Activated CD4-positive, alpha-beta T cell treated with anti-CD3 and anti-CD28 coated beads for 24 hours (primary cell): ENCODE results near the gene ORC3.
"Not testable (repeated sequence)": the region's sequence is repeated elsewhere in the genome, so short reads cannot be mapped to it uniquely, and the experiment has no call there.

Source experiments
- DNase-seq, 2 donors: peaks; one replicate each; pipeline ENCODE4 v3.0.0-alpha.2; 2020; ENCODE audit warnings: low read depth in 2 of 2

Gene ORC3

DNA sequence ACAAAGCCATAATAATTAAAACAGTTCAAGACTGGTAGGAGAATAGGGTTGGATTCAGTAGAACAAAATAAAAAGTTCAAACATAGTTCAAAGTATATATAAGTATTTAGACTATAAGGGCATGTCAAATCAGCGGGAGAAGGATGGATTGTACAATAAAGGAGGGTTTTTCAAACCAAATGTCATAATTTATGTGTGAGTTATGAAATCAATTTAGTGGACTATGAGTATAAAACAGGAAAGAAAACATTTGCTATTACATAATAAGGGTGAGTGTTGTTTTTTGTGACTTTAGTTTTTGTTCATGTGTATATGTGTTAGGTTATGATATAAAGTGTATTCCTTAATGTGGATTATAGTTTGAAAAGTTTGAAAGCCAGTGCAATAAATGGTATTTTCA, 10.6 kb downstream of the ORC3 start:
- DNase-seq = no peak

DNA sequence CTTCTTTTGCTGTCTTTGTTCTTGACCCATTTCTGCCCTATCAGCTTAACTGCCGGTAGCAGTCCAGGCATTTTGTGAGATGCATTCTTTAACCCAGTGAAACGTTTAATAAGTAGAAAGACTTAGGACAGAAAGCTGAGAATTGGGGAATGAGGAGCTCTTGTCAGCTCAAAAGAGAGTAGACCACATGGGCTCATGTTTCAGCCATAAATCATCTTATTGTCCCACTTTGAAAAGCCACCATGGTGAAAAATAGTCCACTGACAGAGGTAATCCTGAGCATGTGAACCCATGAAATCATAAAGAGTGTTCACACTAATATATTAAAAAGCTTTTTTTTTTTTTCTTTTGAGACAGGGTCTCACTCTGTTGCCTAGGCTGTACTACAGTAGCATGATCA, 16.3 kb downstream of the ORC3 start:
- DNase-seq = no peak

DNA sequence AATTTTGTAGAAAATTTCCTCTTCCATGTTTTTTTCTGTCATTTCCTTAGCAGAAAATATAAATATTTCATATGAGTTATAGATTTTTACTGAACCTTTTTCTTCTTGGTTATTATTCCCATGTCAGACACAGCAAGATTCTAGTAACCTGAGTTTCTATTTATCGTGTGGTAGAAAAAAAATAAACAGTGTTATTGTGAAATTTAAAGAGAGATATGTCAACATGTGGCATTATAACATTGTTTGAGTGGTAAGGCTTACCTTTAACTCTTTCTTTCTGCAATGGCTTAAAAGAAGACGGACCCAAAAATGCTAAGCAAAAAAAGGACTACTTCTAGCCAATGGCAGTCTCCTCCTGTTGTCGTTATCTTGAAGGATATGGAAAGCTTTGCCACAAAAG, 18.9 kb downstream of the ORC3 start:
- no peak for DNase-seq

DNA sequence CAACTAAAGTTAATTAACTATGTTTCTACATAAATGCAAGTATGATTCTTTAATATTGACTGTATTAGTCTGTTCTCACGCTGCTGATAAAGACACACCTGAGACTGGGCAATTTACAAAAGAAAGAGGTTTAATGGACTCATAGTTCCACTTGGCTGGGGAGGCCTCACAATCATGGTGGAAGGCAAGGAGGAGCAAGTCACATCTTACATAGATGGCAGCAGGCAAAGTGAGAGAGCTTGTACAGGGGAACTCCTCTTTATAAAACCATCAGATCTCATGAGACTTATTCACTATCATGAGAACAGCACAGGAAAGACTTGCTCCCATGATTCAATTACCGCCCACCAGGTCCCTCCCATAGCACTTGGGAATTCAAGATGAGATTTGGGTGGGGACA, 23.1 kb downstream of the ORC3 start:
- DNase-seq = not testable (repeated sequence)

DNA sequence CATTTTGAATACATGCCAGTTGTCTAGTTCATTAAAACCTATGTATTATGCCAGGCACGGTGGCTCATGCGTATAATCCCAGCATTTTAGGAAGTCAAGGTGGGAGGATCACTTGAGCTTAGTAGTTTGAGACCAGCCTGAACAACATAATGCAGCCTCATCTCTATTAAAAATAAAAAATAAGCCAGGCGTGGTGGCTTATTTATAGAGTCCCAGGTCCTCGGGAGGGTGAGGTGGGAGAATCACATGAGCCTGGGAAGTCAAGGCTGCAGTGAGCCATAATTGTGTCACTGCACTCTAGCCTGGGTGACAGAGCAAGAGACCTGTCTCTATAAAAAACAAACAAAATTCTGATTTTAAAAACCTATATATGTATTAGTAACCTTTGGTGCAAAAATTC, 27.5 kb downstream of the ORC3 start:
- no peak for DNase-seq

DNA sequence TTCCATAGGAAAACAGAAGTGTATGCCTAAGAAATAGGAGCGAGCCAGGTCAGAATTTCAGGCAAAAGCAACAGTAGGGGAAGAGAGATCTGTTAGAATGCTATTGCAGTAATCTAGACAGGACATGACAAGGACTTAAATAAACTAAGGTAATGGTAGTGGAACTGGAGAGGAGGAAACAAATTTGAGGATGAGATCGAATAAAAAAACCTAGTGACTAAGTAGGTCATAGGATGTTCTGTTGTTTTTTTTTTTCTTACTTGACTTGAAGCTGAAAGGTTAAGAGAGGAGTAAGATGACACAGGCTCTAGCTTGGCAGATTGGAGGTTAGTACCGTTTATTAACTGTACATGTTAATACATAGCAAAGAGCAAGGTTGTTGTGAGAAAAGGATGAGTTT, 28.6 kb downstream of the ORC3 start:
- no peak for DNase-seq

DNA sequence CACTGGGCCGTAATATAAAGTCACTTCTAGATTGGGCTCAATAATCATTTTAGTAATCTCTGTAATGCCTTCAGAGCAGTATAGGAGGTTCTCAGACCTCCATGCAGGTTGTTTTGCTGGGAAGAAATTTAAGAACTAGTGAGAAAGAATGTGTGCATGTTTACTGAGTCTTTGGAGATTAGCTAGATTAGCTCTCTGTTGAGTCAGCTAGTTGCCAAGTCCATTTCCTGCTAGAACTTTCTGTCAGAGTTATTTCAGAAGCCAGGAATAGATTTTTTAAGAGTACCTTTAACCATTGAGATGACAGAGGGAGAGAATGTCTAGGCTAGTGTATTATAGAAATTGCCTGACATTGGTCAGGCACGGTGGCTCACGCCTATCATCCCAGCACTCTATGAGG, 33.3 kb downstream of the ORC3 start:
- no peak for DNase-seq

DNA sequence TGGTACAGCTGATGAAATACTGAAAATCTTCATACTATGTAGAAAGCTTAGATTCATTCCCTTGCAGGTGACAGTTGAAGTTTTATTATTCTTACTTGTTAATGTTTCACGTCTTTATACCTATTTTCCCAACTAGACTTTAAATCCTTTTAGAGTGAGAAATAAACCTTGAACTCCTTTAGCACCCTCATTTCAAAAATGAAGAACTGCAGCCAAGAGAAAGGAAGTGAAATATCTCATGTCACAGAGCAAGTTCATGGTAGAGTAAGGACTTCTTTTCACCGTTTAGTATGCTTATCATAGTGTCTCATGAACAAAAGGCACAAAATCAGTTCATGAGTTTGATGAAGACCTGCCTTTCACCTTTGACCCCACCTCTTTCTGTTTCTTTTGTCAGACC, 38.5 kb downstream of the ORC3 start:
- DNase-seq = no peak

DNA sequence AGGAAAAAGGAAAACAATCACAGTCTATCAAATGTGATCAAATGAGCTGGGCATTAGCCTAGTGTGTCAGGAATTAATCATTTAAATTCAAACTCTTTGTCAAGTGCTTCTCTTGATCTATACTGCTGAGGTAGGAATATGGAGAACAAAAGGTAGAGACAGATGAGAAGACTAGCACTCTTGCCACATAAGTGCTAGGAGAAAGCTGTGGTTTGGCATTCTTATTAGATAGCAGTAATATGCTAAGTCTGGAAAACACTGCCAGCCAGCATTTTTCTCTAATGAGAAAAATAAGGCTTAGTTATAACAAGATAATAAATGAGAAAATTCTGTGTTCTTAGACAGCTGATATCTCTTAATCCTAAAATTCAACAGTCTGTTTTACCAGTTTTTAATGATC, 38.9 kb downstream of the ORC3 start:
- DNase-seq = no peak

DNA sequence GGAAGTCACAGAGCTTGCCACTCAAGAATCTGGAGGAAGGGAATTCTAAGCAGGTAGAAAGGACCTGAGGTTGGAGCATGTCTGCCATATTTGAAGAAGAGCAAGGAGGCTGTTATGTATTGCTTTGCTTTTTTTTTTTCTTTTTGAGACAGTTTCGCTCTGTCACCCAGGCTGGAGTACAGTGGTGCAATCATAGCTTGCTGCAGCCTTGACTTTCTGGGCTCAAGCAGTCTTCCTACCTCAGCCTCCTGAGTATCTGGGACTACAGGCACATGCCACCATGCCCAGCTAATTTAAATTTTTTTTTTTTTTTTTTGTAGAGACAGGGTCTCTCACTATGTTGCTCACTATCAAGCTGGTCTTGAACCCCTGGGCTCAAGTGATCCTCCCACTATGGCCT, 40.8 kb downstream of the ORC3 start:
- DNase-seq = no peak

DNA sequence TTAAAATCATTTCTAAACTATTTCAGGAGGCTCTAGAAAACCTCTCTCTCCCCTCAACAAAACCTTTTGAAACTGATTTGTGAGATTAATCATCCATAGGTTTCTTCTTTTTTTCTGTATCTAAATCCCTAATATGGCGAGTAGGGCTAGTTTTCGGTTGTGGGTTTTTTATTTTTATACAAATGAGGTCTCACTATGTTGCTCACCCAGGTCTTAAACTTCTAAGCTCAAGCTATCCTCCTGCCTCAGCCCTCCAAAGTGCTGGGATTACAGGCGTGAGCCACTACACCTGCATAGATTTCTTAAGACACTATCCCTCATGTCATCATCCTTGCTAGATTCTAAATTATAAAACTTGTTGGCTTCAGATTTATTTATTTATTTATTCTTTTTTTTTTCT, 43.9 kb downstream of the ORC3 start:
- DNase-seq = no peak

DNA sequence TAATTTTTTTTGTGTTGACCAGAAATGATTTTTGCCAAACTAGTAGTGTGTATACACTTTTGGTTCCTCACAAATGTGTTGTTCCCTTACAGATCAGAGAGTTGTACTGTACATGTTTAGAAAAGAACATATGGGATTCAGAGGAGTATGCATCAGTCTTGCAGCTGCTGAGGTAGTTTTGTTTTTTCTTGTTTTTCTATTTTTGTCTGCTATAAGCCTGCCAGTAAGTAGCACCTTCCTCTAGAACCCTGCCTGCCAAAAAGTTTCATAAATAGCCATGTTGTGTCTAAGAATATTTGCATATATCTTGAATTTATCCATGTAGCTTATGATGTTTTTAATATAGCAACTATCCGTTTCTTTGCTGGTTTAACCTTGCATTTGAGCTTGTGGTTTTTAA, 46.4 kb downstream of the ORC3 start:
- DNase-seq = no peak

DNA sequence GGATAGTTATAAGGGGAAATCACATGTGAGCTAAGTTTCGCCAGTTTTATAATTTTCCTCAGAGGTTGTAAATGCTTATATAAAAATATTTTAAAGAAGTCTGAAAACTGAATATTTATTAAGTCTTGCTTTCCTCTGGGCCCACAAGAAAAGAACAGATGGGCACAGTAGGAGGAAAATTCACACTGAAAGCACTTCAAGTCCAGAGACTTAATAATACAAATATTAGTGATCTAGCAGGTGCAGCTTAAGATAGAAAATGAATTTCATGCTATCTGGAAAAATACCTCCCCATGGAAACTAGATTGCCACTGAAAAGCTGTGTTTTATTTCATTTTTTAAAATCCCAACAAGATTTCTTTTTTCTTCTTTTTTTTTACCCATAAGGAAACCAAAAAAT, 47.2 kb downstream of the ORC3 start:
- DNase-seq = no peak

DNA sequence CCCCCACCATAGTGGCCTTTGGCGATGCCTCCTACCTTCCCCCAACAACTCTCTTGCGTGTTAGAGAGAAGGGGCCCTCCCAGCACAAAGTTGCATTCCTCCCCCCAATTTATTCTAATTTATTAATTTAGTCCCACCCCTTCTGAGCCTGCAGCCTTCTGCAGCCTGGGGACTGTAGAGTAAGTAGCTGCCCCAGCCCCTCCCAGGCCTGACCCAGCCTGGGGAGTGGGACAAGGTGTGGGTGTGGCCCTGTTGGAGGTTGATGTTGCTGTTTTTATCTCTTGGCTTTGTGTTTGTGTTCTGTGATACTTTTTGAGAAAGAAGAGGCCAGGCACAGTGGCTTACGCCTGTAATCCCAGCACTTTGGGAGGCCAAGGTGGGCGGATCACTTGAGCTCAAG, 49.4 kb downstream of the ORC3 start:
- DNase-seq = no peak

DNA sequence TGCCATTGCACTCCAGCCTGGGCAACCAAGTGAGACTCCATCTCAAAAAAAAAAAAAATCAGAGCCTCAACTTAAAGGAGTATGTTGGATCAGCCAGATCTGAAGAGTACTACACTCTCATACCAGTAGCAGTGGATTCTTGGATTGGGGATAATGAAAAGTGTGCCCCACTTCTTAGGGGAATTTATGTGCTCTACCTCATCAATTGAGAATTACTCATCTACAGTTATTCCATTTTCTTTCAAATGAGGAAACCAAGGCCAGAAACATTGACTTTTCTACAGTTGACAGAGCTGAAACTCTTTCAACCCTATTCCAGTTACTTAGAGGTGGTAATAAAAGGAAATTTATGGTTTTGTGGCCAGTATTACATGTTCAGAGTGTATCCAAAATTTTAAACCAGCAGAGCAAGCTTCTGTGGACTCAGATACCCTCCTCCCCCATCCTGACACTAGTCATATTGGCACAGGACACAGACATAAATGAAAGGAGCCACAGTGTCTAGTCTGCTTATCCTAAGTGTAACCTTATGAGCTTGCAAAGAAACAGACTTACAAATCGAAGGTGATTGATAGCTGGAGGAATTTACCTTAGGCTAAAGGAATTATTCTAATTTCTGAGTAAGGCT, 51.2 kb downstream of the ORC3 start:
- DNase-seq = no peak

DNA sequence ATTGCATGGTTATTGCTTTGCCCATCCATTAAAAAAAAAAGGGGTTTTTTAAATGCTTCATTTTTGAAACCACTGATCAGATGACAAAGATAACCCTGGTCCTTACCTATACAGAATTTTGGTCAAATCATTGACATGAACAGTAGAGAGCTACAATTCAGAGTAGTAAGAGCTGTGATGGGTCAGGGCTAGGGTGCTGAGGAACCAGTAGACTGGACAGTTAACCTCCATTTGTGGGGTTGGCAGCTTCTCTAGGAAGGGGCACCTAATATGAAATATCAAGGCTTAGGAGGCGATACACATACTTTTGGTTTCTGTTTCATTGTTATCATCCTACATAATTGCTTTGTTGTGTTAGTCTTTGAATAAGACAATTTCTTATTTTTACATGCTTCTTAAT, 55.1 kb downstream of the ORC3 start:
- no peak for DNase-seq

DNA sequence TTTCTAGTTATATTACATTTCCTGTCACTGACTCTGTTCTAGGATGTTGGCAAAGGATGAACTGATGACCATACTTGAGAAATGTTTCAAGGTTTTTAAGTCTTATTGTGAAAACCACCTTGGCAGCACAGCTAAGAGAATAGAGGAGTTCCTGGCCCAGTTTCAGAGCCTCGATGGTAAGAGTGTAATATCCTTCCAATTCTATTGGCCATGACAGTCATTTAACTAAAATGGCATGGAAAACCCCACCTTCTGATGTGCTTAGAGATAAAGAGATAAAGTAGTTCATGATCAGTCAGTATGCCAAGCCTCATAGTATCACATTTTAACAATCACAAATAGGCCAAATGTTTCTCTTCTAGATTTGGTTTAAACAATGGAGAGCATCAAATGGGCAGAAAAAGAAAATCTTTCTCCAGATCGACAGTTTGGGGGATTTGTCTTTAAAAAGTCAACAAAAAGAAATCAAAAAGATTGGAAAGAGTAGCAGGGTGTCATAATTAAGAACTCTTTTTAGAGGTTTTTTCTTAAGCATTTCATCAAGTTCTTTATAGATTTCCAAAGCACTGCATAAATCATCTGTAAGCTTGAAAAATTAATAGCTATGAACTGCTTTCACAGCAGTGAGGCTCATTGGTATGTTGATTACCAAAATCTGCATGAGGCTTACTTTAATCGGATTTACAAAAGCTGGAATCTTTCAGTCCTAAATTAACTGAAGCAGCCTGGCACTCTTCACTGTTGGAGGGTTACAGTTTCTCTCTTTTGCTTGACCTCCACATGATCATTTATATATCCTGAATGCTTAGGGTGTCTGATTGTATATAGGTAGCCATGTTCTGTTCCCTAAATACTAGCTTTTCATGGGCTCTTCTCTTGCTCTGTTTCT, 63.4 kb downstream of the ORC3 start:
- no peak for DNase-seq

DNA sequence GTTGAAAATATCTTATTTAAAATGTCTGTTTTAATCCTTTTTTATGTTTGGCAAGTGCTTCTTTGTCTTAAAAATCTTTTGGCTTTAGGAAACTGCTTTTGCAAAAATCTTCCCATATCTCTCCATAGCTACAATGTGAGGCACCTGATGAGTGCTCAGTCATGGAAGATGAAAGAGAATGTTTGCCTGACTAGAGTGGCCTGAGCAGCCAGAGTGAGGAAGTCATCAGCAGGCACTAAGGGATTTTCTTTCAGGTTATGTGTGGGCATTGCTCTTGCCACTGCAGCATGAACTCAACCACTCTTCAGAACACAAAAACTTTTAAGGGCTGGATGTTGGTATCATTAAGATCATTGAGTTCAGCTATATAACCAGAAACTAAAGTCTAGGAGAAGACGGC, 64.2 kb downstream of the ORC3 start:
- DNase-seq = no peak

DNA sequence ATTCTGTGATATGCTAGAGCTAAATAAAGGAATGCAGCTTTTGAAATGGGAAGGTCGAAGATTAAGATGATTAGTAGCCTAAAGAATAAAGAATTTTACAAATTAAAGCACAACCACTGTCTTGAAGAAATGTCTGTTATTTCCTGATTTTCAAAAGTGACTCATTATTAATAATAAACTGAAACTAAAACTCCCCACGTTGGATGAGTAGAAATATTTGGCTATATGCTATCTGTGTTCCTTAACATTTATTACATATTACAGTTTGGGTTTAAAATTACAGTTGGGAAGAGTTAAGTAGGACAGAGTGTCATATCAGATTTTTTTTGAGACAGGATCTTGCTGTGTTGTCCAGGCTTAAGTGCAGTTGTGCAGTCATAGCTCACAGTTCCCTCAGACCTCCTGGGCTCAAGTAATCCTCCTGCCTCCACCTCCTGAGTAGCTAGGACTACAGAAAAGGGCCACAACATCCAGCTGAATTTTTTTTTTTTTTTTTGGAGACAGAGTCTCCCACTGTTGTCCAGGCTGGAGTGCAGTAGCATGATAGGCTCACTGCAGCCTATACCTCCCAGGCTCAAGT, 65.0 kb downstream of the ORC3 start:
- no peak for DNase-seq

DNA sequence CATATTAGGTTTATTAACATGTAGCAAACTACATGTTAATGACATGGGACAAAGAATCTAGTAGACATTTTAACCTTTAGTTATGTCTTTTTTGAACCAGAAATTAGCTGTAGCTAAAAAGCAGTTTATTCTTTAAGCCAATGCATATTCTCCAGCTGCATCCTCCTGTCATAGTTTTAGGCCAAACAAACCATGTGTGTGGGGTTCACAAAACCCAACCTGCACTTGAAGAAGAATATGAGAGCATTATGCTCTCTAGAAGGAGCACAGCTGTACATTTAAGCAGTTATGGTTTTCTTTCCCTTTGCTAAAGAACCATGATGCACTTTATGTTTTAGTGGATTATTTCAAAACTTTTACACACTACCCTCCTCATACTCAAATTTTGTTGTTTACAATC, 65.9 kb downstream of the ORC3 start:
- DNase-seq = no peak

DNA sequence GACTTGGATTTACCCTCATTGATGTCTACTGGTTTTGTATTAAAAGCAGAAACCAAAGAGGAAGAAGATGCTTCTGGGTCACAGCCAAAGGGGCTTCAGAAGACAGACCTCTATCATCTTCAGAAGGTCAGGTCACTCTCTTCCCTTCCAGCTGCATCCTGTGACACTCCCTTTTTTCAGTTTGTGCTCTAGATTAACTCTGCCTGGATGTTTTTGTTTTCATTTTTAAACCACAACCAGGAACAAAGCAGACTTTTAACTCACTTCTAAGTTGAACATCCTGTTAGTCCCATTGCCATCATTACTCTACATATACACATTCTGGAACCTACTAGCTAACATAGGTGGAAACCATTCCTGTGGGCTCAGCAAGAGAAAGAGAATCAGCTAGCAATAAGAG, 66.9 kb downstream of the ORC3 start:
- DNase-seq = no peak

DNA sequence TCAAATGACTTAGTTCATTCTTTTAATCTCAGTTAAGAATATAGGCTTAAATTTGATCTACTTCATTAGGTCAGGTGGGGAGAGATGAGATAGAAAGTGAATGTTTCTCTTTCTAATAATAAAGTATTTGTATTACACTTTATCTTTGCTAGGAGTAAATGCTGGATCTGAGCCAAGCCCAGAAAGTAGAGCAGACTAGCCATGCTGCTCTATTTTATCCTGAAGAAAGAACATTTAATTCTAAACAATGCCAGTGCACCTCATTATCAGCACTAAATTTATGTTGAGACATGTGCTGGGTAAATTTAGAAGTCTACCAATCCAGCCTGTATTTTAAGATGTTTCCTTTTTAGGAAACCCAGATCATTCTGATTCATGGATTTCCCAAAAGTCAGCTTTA, 68.6 kb downstream of the ORC3 start:
- no peak for DNase-seq

DNA sequence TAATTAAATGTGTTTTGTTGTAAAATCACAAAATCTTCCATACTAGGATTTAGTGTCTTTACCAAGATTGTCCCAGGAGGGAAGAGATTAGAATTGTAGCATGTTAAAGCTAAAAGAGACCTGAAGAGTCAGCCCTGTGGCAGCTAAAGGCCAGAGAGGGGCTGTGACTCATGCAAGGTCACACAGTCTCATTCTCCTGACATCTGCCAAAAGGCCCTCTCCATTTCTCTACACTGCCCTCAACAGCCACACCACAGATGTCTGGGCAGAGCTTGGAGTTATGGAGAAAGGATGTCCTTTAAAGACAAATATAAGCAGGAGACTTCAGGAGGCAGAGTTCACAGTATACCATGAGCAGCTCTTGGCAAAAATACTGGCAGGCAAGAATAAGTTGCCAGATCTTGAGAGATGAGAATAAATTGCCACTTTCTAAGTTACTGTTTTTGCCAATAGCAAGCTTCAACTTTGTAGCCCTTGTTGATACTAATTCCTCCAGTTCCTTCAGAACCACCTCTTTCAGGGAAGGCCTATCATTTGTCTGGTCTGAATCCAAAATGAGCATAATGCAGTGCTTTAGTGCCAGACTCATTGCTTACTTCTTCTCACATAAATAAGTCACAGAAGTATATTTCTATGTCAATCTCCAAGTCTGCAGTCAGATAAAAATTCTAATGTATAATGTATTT, 70.4 kb downstream of the ORC3 start:
- DNase-seq = no peak
